ENCODE measurements around the gene YY1.

- TF ChIP-seq POLR2A (IDR thresholded peaks at IDR 0.05) (no peak), POLR2AphosphoS5 (IDR thresholded peaks at IDR 0.05) (no peak), CTCF (IDR thresholded peaks at IDR 0.05) (no peak)
Observed at GRCh38 chr14:100193417-100194357, 45.3 kb upstream of the YY1 start.

Measured in upper lobe of left lung (tissue), 4 donors.